SH-SY5Y (cell line): ENCODE data around the gene IYD.

Experiments used
- GATA2 ChIP-seq: IDR thresholded peaks from 2 replicates; pipeline ENCODE4 v1.6.1; 2011; ENCODE audit warnings: mild to moderate bottlenecking, low read depth, low read length
- GATA3 ChIP-seq: IDR thresholded peaks from 2 replicates; pipeline ENCODE4 v1.6.1; 2011; ENCODE audit warnings: low read depth, mild to moderate bottlenecking, low read length, moderate library complexity

DNA sequence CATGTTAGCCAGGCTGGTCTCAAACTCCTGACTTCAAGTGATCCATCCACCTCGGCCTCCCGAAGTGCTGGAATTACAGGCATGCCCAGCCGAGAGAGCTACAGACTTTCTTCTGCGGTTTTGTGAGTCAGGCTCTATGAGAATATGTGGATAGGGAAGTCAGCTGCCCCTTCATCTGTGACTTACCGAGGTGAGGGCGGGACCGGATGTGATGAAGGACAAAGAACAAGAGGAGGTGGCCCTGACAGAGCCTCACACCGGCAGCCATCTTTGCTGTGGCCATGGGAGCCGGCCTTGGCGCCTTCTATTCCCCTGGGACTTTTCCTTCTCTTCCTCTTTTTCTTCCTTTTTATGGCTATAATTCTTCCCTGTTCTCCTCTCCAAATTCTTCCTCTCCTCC is 67.0 kb downstream of the IYD start:
- no peak for TF ChIP-seq GATA2
- no peak for TF ChIP-seq GATA3
